Upper lobe of left lung (tissue), 6 donors: ENCODE data around the gene PLCXD1. TPM values are rescaled to one million over a fixed set of nuclear protein-coding genes. Genes with fewer than 3 reads are reported as not detected.
A peak's percentile ranks its signal among the peaks of the same experiment; 100 is the strongest.

Experiments used
- ATAC-seq, 2 donors: fragments of 200-7000 bp; cut with Tn5 transposase; one replicate each; pipeline ENCODE4 v1.9.1; 2022; ENCODE audit warnings: mild to moderate bottlenecking in 2 of 2, moderate library complexity in 2 of 2; ENCODE audit not compliant: low FRiP score in 2 of 2
- DNase-seq, 2 donors: peaks; one replicate each; pipeline ENCODE4 v3.0.0-alpha.2; 2019 to 2020
- H3K27ac ChIP-seq, 4 donors: fragments of 200-600 bp; sonication (generic); one replicate each; pipeline ENCODE4 v1.5.1; 2016 to 2019
- H3K27me3 ChIP-seq, 4 donors: fragments of 200-600 bp; sonication (generic); one replicate each; pipeline ENCODE4 v1.5.1; 2017 to 2019
- H3K36me3 ChIP-seq, 4 donors: fragments of 200-600 bp; sonication (generic); one replicate each; pipeline ENCODE4 v1.5.1; 2016 to 2019
- H3K4me1 ChIP-seq, 4 donors: fragments of 200-600 bp; sonication (generic); one replicate each; pipeline ENCODE4 v1.5.1; 2018 to 2019
- H3K4me3 ChIP-seq, 4 donors: fragments of 200-600 bp; sonication (generic); one replicate each; pipeline ENCODE4 v1.5.1; 2017 to 2019; ENCODE audit warnings: mild to moderate bottlenecking in 2 of 4, moderate library complexity in 1 of 4
- H3K9me3 ChIP-seq, 4 donors: fragments of 200-600 bp; sonication (generic); one replicate each; pipeline ENCODE4 v1.5.1; 2018 to 2019
- EP300 ChIP-seq, 4 donors: sonication (generic); formaldehyde crosslinking; IDR thresholded peaks; one replicate each; pipeline ENCODE4 v1.5.1; 2017; ENCODE audit warnings: antibody characterized with exemption in 4 of 4, control low read depth in 2 of 4
- POLR2A ChIP-seq, 4 donors: fragments of 450-650 bp; IDR thresholded peaks; one replicate each; pipeline ENCODE4 v1.5.1; 2016 to 2017; ENCODE audit warnings: antibody characterized with exemption in 4 of 4, mild to moderate bottlenecking in 2 of 4
- POLR2AphosphoS5 ChIP-seq, 2 donors: sonication (generic); formaldehyde crosslinking; IDR thresholded peaks; one replicate each; pipeline ENCODE4 v1.5.1; 2017; ENCODE audit warnings: antibody characterized with exemption in 2 of 2
- WGBS, 2 donors: methylation state at CpG; one replicate each; pipeline ENCODE4 v1.1.5; 2017 to 2018; 5-methylcytosine and 5-hydroxymethylcytosine counted together
- total RNA-seq, 6 donors: library from RNA; depleted of rRNA in 4 of 6; stranded (reverse); fragments of >200 nt in 4 of 6; gene quantifications; one replicate each; pipeline versions ENCODE4 v1.1.0 to v1.2.1, GENCODE V29; 2016 to 2021
- TF ChIP-seq, protein P1 (sequence below), 6 experiments: fragments of 450-650 bp in 4 of 6; fragments of 200-600 bp in 2 of 6; sonication (generic) in 2 of 6; IDR thresholded peaks; one replicate each; pipeline ENCODE4 v1.5.1; 2016 to 2019; ENCODE audit warnings: antibody characterized with exemption in 6 of 6
- donor health status: DM: no; HTN: no; CAD: no; lungs with moderate emphysema.
- donor health status: DM: no; HTN: yes; CAD: no; lungs with severe emphysema.

PLCXD1 gene
- total RNA-seq, 6 donors from 2014 or later: 7.8 to 75.4 (median 19.2) TPM

DNA sequence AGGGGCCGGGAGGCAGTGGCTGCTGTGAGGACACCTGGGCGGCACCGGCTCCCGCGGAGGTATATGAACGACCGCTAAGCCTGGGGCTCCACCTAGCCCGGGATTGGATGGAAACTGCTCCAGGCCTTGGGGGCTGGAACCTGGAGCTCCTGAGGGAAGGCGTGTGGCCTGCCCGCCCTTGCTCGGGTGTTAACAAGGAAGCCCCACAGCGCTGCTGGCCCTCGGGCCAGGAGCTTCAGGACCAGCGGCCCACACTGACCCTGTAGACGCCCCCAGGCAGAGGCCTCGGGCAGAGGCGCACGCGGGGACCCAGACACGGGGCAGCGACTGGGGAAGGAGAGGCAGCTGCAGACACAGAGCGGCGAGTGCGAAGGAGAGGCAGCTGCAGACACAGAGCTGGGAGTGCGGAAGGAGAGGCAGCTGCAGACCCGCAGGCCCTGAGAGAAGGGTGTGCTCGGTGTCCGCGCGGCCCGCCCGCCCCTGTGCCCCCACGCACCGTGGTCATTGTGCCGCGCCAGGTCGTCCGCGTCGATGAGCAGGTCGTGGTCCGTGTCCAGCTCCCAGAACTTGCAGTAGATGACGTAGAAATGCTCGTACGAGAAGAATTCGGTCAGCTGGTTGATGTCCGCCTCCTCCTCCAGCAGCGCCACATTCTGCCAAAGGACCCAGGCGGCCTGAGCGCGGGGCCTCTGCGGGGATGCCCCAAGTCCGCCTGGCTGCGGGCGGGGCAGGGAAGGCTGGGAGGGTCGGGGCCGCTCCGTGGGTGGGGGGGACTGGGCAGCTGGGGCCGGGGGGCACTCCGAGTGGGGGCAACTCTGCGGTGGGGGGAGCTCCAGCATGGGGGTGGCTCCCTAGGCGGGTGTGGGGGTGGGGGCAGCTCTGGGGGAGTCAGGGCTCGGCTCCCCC, 64.1 kb downstream of the PLCXD1 start:
- Histone ChIP-seq H3K27me3 (no peaks in the 10 kb centered on the region), H3K4me3 (no peak overlapping the region), H3K4me1 (no peaks in the 10 kb centered on the region), H3K27ac (no peak overlapping the region), H3K9me3 (no peaks in the 10 kb centered on the region), H3K36me3 (peaks cover 0 to 19% (median 3%) of the 10 kb centered on the region in 4 donors)
- no peak for ATAC-seq
- peak in 1 of 2 donors; percentile 65 for DNase-seq
- TF ChIP-seq POLR2AphosphoS5 (IDR thresholded peaks at IDR 0.05): no peak
- no peak for TF ChIP-seq POLR2A (IDR thresholded peaks at IDR 0.05)
- TF ChIP-seq EP300 (IDR thresholded peaks at IDR 0.05): no peak
- TF ChIP-seq, protein P1, sequence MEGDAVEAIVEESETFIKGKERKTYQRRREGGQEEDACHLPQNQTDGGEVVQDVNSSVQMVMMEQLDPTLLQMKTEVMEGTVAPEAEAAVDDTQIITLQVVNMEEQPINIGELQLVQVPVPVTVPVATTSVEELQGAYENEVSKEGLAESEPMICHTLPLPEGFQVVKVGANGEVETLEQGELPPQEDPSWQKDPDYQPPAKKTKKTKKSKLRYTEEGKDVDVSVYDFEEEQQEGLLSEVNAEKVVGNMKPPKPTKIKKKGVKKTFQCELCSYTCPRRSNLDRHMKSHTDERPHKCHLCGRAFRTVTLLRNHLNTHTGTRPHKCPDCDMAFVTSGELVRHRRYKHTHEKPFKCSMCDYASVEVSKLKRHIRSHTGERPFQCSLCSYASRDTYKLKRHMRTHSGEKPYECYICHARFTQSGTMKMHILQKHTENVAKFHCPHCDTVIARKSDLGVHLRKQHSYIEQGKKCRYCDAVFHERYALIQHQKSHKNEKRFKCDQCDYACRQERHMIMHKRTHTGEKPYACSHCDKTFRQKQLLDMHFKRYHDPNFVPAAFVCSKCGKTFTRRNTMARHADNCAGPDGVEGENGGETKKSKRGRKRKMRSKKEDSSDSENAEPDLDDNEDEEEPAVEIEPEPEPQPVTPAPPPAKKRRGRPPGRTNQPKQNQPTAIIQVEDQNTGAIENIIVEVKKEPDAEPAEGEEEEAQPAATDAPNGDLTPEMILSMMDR (IDR thresholded peaks at IDR 0.05): no peak
- 95 to 96% methylated on average over 48 to 49 of the region's 63 CpGs for whole genome bisulfite sequencing, 2 donors

DNA sequence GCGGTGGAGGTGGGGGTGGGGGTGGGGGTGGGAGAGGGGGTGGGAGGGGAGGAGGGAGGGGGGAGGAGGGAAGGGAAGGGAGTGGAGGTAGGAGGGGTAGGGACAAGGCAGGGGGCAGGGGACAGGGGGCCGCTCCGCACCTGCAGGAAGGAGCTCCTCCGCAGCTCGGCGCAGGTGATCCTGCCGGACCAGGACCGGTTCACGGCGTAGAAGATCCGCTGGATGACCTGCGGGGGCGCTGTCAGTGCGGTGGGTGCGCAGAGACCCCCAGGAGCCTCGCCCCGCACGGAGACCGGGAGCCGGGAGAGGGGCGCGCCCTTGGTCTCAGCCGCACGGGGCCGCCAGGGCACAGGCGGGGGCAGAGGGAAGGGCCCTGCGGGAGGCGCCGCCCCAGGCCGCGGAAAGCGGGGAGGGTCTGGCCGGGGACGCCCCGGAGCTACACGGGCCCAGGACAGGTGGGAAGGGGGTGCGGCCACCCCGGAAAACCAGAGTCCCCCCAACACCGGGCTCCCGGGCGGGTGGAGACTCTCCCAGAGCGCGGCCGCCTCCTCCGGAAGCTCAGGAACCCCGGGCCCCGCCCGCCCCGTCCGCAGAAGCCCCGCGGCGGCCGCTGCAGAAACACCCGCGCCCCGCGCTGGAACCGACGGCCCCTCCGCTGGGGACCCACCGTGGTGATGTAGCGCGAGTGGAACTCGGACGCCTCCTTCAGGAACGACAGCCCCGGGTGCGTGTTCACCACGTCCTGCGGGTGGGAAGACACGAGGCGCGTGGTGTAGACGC, 65.0 kb downstream of the PLCXD1 start:
- Histone ChIP-seq H3K4me1 (no peaks in the 10 kb centered on the region), H3K36me3 (peaks cover 0 to 15% (median 3%) of the 10 kb centered on the region in 4 donors), H3K4me3 (no peak overlapping the region), H3K9me3 (no peaks in the 10 kb centered on the region), H3K27me3 (no peaks in the 10 kb centered on the region), H3K27ac (no peak overlapping the region)
- ATAC-seq: peak in 1 of 2 donors; percentile 18
- DNase-seq: peak in 1 of 2 donors; percentile 77
- TF ChIP-seq POLR2AphosphoS5 (IDR thresholded peaks at IDR 0.05) (no peak), EP300 (IDR thresholded peaks at IDR 0.05) (no peak), POLR2A (IDR thresholded peaks at IDR 0.05) (no peak)
- TF ChIP-seq, protein P1 (IDR thresholded peaks at IDR 0.05): no peak
- WGBS, 2 donors: 96 to 97% methylated on average over 43 to 63 of the region's 75 CpGs

- TF ChIP-seq POLR2A (IDR thresholded peaks at IDR 0.05) (no peak), EP300 (IDR thresholded peaks at IDR 0.05) (no peak), POLR2AphosphoS5 (IDR thresholded peaks at IDR 0.05) (no peak)
- TF ChIP-seq, protein P1 (IDR thresholded peaks at IDR 0.05): no peak
- Histone ChIP-seq H3K4me1 (no peaks in the 10 kb centered on the region), H3K36me3 (peaks cover 0 to 15% (median 3%) of the 10 kb centered on the region in 4 donors), H3K4me3 (no peak overlapping the region), H3K27me3 (no peaks in the 10 kb centered on the region), H3K27ac (no peak overlapping the region), H3K9me3 (no peaks in the 10 kb centered on the region)
- DNase-seq (peak in 1 of 2 donors; percentile 74), ATAC-seq (peak in 1 of 2 donors; percentile 15)
- 97% methylated on average over 41 to 59 of the region's 59 CpGs for WGBS, 2 donors
These were observed 66.4 kb downstream of the PLCXD1 start for GRCh38 chrX:347351-348117.

GRCh38 chrX:348461-349117, 67.4 kb downstream of the PLCXD1 start:
- peak in 1 of 2 donors; percentile 8 for DNase-seq
- TF ChIP-seq POLR2A (IDR thresholded peaks at IDR 0.05) (no peak), EP300 (IDR thresholded peaks at IDR 0.05) (no peak), POLR2AphosphoS5 (IDR thresholded peaks at IDR 0.05) (no peak)
- TF ChIP-seq, protein P1 (IDR thresholded peaks at IDR 0.05): no peak
- no peaks in the 10 kb centered on the region for H3K9me3 ChIP-seq

More at GRCh38 chrX:348461-349117, 67.4 kb downstream of the PLCXD1 start:
- ATAC-seq: no peak
- Histone ChIP-seq H3K4me3 (no peak overlapping the region), H3K27ac (no peak overlapping the region), H3K4me1 (no peaks in the 10 kb centered on the region), H3K27me3 (no peaks in the 10 kb centered on the region), H3K36me3 (peaks cover 0 to 15% (median 3%) of the 10 kb centered on the region in 4 donors)
- 54 to 66% methylated on average over 11 of the region's 11 CpGs for WGBS, 2 donors
